Sigmoid colon (tissue), 7 donors: ENCODE data around the gene DNAAF1. TPM values are rescaled to one million over a fixed set of nuclear protein-coding genes. Genes with fewer than 3 reads are reported as not detected.

Source experiments
- DNase-seq: peaks from one replicate; pipeline ENCODE4 v3.0.0-alpha.2; 2019
- H3K27ac ChIP-seq, 4 donors: fragments of 200-600 bp; sonication (generic); one replicate each; pipeline ENCODE4 v1.5.1; 2016 to 2019; ENCODE audit warnings: mild to moderate bottlenecking in 1 of 4
- H3K27me3 ChIP-seq, 3 donors: fragments of 200-600 bp; sonication (generic); one replicate each; pipeline ENCODE4 v1.5.1; 2019; ENCODE audit warnings: mild to moderate bottlenecking in 1 of 3
- H3K36me3 ChIP-seq, 4 donors: fragments of 200-600 bp; sonication (generic); one replicate each; pipeline ENCODE4 v1.5.1; 2016 to 2019
- H3K4me1 ChIP-seq, 4 donors: fragments of 200-600 bp; sonication (generic); one replicate each; pipeline ENCODE4 v1.5.1; 2017 to 2019
- H3K4me3 ChIP-seq, 4 donors: fragments of 200-600 bp; sonication (generic); one replicate each; pipeline ENCODE4 v1.5.1; 2017 to 2019; ENCODE audit warnings: mild to moderate bottlenecking in 2 of 4, moderate library complexity in 1 of 4
- H3K9me3 ChIP-seq, 4 donors: fragments of 200-600 bp in 3 of 4; sonication (generic) in 3 of 4; one replicate each; pipeline versions ENCODE4 v1.5.1 to v1.6.1; 2013 to 2019
- EP300 ChIP-seq, 4 donors: sonication (generic); formaldehyde crosslinking; IDR thresholded peaks; one replicate each; pipeline ENCODE4 v1.6.1; 2017; ENCODE audit warnings: antibody characterized with exemption in 4 of 4
- POLR2A ChIP-seq, 2 donors: fragments of 450-650 bp; IDR thresholded peaks; one replicate each; pipeline ENCODE4 v1.6.1; 2016; ENCODE audit warnings: antibody characterized with exemption in 2 of 2, mild to moderate bottlenecking in 2 of 2, moderate library complexity in 2 of 2
- POLR2AphosphoS5 ChIP-seq, 4 donors: sonication (generic); formaldehyde crosslinking; IDR thresholded peaks; one replicate each; pipeline ENCODE4 v1.6.1; 2017; ENCODE audit warnings: antibody characterized with exemption in 4 of 4
- whole genome bisulfite sequencing, 2 donors: extraction: QIAGEN DNeasy Blood & Tissue Kit; methylation state at CpG; one replicate each; pipeline ENCODE4 v1.1.7; 2013; 5-methylcytosine and 5-hydroxymethylcytosine counted together
- intact Hi-C: fragments of 100-400 bp; cut with DNase I; formaldehyde crosslinking; loops from one replicate; pipeline ENCODE4 v1.15.1; 2023
- polyA plus RNA-seq, 3 donors: library from polyadenylated mRNA; stranded (reverse); fragments of 200-250 nt; gene quantifications; one replicate each; pipeline ENCODE4 v1.2.3, GENCODE V29; 2013
- total RNA-seq, 4 donors: library from RNA; depleted of rRNA; stranded (reverse); fragments of >200 nt; gene quantifications; one replicate each; pipeline ENCODE4 v1.1.0, GENCODE V29; 2016
- TF ChIP-seq, protein P1 (sequence below), 4 experiments: fragments of 450-650 bp in 3 of 4; fragments of 200-600 bp in 1 of 4; IDR thresholded peaks; one replicate each; pipeline ENCODE4 v1.5.1; 2016 to 2019; ENCODE audit warnings: antibody characterized with exemption in 4 of 4, mild to moderate bottlenecking in 3 of 4, moderate library complexity in 2 of 4
- donor health status: healthy with polysubstance abuse.
- donor health status: Bipolar disorder and iron deficiency.
- donor health status: healthy.

DNAAF1 gene
- total and polyA plus RNA-seq, 7 donors = 0.15 to 0.36 TPM; not detected in 5

- no peak overlapping the region for H3K4me3 ChIP-seq
- 67 to 80% methylated on average over 3 of the region's 3 CpGs for WGBS, 2 donors
- no peak for TF ChIP-seq POLR2AphosphoS5 (IDR thresholded peaks at IDR 0.05)
- peaks cover 0 to 24% (median 2%) of the 10 kb centered on the region in 4 donors for H3K36me3 ChIP-seq
- no peak overlapping the region for H3K27ac ChIP-seq
- no peak for DNase-seq
- no peaks in the 10 kb centered on the region for H3K27me3 ChIP-seq
- intact Hi-C loops = no loop called here
- no peaks in the 10 kb centered on the region for H3K9me3 ChIP-seq
- peaks cover 0 to 10% (median 5%) of the 10 kb centered on the region in 4 donors for H3K4me1 ChIP-seq
These were observed 40.9 kb upstream of the DNAAF1 start for GRCh38 chr16:84104231-84104630.

GRCh38 chr16:84105301-84105815 is 39.8 kb upstream of the DNAAF1 start:
- DNase-seq = no peak
- Histone ChIP-seq H3K27ac (no peak overlapping the region), H3K36me3 (peaks cover 0 to 16% (median 2%) of the 10 kb centered on the region in 4 donors), H3K4me1 (peaks cover 0 to 19% (median 10%) of the 10 kb centered on the region in 4 donors), H3K4me3 (no peak overlapping the region), H3K9me3 (no peaks in the 10 kb centered on the region), H3K27me3 (no peaks in the 10 kb centered on the region)
- TF ChIP-seq POLR2A (IDR thresholded peaks at IDR 0.05) (no peak), EP300 (IDR thresholded peaks at IDR 0.05) (no peak), POLR2AphosphoS5 (IDR thresholded peaks at IDR 0.05) (no peak)
- TF ChIP-seq, protein P1, sequence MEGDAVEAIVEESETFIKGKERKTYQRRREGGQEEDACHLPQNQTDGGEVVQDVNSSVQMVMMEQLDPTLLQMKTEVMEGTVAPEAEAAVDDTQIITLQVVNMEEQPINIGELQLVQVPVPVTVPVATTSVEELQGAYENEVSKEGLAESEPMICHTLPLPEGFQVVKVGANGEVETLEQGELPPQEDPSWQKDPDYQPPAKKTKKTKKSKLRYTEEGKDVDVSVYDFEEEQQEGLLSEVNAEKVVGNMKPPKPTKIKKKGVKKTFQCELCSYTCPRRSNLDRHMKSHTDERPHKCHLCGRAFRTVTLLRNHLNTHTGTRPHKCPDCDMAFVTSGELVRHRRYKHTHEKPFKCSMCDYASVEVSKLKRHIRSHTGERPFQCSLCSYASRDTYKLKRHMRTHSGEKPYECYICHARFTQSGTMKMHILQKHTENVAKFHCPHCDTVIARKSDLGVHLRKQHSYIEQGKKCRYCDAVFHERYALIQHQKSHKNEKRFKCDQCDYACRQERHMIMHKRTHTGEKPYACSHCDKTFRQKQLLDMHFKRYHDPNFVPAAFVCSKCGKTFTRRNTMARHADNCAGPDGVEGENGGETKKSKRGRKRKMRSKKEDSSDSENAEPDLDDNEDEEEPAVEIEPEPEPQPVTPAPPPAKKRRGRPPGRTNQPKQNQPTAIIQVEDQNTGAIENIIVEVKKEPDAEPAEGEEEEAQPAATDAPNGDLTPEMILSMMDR (IDR thresholded peaks at IDR 0.05) = no peak
- intact Hi-C loops = no loop called here
- 80 to 82% methylated on average over 12 of the region's 12 CpGs for WGBS, 2 donors

DNA sequence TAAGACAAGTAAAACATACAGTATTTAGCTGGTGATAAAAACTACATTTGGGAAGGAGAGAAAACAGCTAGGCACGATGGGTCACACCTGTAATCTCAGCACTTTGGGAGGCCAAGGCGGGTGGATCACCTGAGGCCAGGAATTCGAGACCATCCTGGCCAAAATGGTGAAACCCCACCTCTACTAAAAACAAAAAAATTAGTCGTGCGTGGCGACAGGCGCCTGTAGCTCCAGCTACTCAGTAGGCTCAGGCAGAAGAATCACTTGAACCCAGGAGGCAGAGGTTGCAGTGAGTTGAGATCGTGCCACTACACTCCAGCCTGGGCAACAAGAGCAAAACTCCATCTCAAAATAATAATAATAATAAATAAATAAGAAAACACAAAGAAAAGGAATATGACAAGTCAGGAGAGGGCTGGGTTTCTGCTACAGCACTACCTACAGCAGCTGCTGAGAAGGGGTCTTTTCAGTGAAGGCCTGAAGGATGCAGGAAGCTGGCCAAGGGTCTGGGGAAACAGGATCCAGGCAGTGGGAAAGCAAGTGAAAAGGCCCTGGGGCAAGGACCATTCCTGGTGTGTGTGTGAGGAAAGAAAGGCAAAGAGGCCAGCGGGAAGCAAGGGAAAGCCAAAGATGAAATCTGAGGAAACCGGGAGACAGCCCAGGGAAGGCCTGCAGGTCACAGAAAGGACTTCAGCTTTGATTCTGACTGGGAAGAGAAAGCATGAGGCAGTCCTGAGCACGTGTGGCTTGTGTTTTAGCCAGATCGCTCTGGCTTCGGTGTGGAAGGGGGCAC is 39.0 kb upstream of the DNAAF1 start:
- WGBS, 2 donors = 89 to 94% methylated on average over 13 of the region's 13 CpGs

GRCh38 chr16:84107921-84108320 is 37.2 kb upstream of the DNAAF1 start:
- 81 to 92% methylated on average over 2 of the region's 2 CpGs for WGBS, 2 donors
- H3K9me3 ChIP-seq = no peaks in the 10 kb centered on the region
- H3K27me3 ChIP-seq = no peaks in the 10 kb centered on the region
- H3K27ac ChIP-seq = no peak overlapping the region
- H3K4me3 ChIP-seq = no peak overlapping the region
- intact Hi-C loops = no loop called here
- DNase-seq = no peak
- peaks cover 0 to 4% (median 0%) of the 10 kb centered on the region in 4 donors for H3K36me3 ChIP-seq
- H3K4me1 ChIP-seq = peaks cover 0 to 30% (median 10%) of the 10 kb centered on the region in 4 donors
- TF ChIP-seq, protein P1 (IDR thresholded peaks at IDR 0.05) = no peak
- TF ChIP-seq EP300 (IDR thresholded peaks at IDR 0.05) = no peak
- TF ChIP-seq POLR2AphosphoS5 (IDR thresholded peaks at IDR 0.05) = no peak
- TF ChIP-seq POLR2A (IDR thresholded peaks at IDR 0.05) = no peak

More for the DNA sequence above, 39.0 kb upstream of the DNAAF1 start:
- no peak overlapping the region for H3K27ac ChIP-seq
- TF ChIP-seq, protein P1 (IDR thresholded peaks at IDR 0.05) = no peak
- TF ChIP-seq EP300 (IDR thresholded peaks at IDR 0.05) (no peak), POLR2A (IDR thresholded peaks at IDR 0.05) (no peak)
- H3K4me3 ChIP-seq = no peak overlapping the region
- intact Hi-C loops = no loop called here
- H3K4me1 ChIP-seq = peaks cover 0 to 25% (median 10%) of the 10 kb centered on the region in 4 donors
- H3K36me3 ChIP-seq = peaks cover 0 to 8% (median 2%) of the 10 kb centered on the region in 4 donors
- DNase-seq = no peak
- H3K27me3 ChIP-seq = no peaks in the 10 kb centered on the region
- no peaks in the 10 kb centered on the region for H3K9me3 ChIP-seq

DNA sequence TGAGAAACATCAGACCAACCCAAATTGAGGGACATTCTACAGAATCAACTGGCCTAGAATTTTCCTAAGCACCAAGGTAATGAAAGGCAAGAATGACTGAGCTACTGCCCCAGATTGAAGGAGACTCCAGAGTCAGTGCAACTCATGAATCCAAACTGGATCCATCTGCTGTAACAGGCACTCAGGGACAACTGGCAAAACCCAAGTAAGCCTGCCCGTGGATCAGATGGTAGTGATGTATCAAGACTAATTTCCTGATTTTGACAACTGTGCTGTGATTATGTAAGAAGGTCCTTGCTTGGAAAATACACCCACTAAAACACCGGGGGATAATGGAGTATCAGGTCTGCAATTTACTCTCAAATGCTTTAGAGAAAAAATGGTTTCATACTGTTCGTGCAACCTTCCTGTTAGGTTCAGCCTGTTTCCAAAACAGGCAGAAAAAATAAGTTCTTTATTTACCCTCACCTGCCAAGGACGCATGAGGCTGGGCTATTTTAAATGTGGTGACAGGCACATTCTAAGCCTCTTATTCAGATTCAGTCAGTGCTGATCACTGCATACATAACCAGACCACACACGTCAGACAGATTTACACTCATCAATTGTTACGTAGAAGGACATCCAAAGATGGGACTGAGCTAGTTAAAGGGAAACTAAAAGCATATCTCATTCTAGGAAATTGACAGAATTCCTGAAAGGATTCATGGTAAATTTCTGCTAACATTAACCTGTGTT is 35.3 kb upstream of the DNAAF1 start:
- TF ChIP-seq, protein P1 (IDR thresholded peaks at IDR 0.05) = no peak
- TF ChIP-seq POLR2AphosphoS5 (IDR thresholded peaks at IDR 0.05) = no peak
- no peak for TF ChIP-seq POLR2A (IDR thresholded peaks at IDR 0.05)
- TF ChIP-seq EP300 (IDR thresholded peaks at IDR 0.05) = no peak
- no peak for DNase-seq
- no peak overlapping the region for H3K4me3 ChIP-seq
- H3K4me1 ChIP-seq = peaks cover 0 to 29% (median 8%) of the 10 kb centered on the region in 4 donors
- no peaks in the 10 kb centered on the region for H3K9me3 ChIP-seq
- no peaks in the 10 kb centered on the region for H3K27me3 ChIP-seq
- WGBS, 2 donors = 78 to 80% methylated on average over 6 of the region's 6 CpGs
- no peak overlapping the region for H3K27ac ChIP-seq
- peaks cover 0 to 4% (median 0%) of the 10 kb centered on the region in 4 donors for H3K36me3 ChIP-seq
- intact Hi-C loops = no loop called here
